CD4-positive, alpha-beta T cell treated with Interleukin-17A for 4 hours (primary cell): ENCODE data around the gene FHIT.
"Not testable (repeated sequence)": the region's sequence is repeated elsewhere in the genome, so short reads cannot be mapped to it uniquely, and the experiment has no call there.

ENCODE experiments used
- DNase-seq: peaks from one replicate; pipeline ENCODE4 v3.0.0-alpha.2; 2020; ENCODE audit warnings: mixed read lengths

Gene FHIT

GRCh38 chr3:60674870-60675269 is 576.4 kb downstream of the FHIT start:
- DNase-seq, result no peak

DNA sequence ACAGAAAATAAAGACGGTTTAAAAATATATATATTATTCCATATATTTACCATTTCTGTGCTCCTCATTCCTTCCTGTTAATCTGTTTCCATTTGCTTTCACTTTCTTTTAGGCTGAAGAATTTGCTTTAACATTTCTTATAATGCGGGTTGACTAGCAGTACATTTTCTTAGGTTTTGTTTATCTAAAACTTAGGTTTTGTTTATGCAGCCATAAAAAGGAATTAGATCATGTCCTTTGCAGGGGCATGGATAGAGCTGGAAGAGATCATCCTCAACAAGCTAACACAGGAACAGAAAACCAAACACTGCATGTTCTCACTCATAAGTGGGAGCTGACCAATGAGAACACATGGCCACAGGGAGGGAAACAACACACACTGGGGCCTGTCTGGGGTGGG is 578.1 kb downstream of the FHIT start:
- DNase-seq, result no peak

DNA sequence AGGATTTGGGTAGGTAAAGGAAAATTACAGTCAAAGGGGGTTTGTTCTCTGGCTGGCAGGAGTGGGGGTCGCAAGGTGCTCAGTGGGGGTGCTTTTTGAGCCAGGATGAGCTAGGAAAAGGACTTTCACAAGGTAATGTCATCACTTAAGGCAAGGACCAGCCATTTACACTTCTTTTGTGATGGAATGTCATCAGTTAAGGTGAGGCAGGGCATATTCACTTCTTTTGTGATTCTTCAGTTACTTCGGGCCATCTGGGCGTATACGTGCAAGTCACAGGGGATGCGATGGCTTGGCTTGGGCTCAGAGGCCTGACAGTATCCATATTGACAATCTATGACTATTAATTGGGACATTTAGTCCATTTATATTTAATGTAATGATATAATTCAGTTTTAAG is 578.9 kb downstream of the FHIT start:
- DNase-seq, result not testable (repeated sequence)

GRCh38 chr3:60669636-60670035 is 581.6 kb downstream of the FHIT start:
- DNase-seq, result no peak

DNA sequence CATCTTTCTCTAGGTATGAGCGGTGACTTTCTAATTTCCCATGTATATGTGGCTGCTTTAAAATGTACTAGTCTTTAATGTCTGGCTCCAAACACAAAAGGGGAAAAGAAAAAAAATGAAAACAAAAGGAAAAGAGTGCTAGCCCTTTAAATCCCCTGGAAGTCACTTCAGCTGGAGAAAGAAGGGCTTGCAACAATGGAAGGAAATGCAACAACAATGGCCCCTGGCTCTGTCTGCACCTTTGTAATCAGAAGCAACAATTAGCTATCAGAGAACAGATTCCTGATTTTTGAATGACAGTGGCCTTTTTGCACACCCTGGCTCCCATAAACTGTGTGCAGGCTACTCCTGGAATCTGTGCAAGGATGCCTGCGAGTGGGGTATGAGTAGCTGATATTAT is 591.2 kb downstream of the FHIT start:
- no peak for DNase-seq

DNA sequence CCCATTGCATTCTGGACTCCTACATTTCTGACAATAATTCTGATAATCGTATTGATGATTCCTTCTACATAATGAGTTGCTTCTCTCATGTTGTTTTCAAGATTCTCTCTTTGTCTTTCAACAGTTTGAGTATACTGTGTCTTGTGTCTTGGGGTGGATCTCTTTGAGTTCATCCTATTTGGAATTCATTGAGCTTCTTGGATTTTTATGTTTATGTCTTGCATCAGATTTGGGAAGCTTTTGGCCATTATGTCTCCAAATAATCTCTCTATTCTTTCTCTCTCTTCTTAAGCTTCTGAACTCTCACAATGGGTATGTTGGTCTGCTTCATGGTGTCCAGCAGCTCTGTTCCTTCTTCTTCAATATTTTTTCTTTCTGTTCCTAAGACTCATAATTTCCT is 592.2 kb downstream of the FHIT start:
- no peak for DNase-seq

GRCh38 chr3:60657972-60658371 is 593.3 kb downstream of the FHIT start:
- no peak for DNase-seq

DNA sequence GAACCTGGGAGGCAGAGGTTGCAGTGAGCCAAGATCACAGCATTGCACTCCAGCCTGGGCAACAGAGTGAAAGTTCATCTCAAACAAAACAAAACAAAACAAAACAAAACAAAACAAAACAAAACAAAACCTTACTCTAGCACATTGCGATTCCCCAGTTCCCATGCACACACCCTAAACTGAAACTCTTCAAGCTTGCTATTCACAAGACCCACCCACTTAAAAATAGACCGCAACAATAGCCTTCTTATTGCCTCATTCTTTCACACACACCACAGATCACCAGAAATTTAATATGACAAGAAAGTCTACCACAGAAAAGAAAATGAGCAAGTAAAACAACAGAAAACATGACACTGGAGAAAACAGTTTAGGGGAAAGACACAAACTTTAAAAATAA is 598.4 kb downstream of the FHIT start:
- DNase-seq, result no peak

- DNase-seq, result no peak
Observed at GRCh38 chr3:60651799-60652198, 599.5 kb downstream of the FHIT start.

- DNase-seq, result no peak
Observed at GRCh38 chr3:60650171-60650570, 601.1 kb downstream of the FHIT start.

DNA sequence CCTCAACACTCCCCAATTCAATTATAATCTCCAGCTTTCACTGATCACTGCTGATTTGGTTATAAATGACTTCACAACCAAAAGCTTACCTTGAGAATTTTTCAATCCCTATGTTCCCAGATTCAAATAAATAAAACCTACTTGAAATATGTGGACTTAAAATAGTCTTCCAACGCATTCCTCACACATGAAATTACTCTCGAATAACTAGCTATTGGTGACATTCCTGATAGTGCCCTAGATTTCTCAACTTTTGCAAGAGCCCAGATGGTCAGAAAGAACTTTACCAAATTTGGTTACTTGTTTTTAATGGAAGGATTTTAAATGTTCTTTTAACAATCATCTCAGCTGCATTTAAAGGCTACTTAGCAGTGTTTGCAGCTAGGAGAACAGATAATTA is 605.5 kb downstream of the FHIT start:
- DNase-seq, result no peak

DNA sequence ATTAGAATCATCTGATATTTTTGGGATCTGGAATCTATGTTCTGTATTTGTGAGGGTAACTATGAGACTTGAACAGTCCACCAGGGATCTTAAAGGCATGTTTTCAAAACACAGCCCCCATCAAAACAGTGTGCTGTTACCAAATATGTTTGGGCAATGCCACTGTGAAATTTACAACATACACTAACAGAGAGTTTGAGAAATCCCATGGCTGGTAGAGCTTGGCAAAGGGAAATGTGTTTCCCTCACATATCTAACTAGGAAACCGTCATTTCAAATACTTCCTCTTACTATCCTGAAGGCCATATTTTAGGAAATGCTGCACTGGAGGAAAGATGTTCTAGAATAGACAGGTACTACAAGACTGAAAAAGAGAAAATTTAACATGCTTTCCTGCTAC is 607.4 kb downstream of the FHIT start:
- no peak for DNase-seq

DNA sequence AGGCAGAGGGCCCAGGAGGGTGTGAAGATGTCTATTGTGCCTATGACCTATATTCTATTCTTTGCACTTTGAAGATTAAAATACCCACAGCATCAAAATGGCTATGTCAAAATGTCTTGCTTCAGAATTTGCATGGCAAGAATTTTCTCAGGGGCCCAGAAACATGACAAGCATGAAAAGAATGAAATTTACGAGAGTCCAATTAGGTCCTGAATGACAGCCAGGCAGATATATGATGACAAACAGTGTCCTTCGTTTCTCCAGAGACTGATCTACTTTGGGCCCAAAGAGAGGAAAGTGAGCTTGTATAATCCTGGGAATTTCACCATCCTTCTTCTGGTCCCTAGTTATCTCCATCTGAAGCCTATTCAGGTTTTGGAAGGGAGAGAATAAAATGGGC is 609.9 kb downstream of the FHIT start:
- DNase-seq, result no peak

DNA sequence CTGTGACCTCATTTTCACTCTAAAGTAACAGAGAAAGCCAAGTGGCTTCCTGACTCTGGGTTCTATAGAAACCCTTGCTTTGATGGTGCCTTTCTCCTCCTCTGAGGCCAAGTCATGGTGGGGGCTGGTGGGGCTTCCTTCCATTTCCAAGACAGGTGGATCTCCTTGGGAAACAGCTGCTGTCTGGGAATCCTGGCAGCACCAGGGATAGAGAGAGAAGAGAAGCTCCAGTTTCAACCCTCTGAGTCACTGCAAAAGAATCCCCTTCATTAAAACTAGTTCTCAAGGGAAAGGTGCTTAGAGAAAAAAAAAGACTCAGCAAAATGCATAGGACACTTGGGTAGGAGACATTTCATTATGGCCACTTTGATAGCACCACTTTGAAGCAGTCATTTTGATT is 614.4 kb downstream of the FHIT start:
- no peak for DNase-seq

GRCh38 chr3:60633644-60634043 is 617.6 kb downstream of the FHIT start:
- no peak for DNase-seq

DNA sequence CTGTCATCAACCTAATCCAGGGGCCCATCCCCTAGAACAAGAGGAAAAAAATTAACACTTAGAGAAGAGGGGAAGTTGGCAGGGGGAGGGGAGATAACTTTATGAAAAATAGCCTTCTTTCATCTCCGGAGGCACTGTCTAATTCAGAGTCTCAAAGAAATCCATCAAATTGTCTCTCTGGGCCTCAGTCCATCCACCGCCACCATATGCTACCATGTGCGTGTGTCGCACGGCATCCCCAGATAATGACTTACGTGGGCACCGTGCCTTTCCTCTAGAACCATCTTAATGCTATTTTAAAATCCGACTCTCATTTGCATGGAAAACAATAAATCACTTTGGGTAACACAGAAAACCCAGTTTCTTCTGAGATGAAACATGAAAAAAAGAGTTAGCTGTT is 619.7 kb downstream of the FHIT start:
- no peak for DNase-seq

DNA sequence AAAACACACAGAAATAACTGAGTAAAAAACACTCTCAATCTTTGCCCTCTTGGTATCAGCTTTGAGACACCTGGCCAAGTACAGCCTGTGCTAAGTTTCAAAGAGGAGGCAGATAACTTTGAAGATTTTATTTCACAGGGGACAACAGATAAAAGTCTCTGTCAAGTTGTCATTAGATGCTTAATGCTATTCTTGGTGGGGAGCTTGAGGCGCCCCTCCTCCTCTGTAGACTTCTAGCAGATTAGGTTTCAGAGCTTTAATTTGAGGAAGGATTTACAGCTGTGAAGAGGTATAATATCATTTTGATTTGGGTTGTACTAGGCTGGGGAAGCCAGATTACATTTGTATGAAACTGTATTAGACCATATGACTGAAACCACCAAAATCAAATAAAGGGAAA is 620.3 kb downstream of the FHIT start:
- no peak for DNase-seq

- DNase-seq, result no peak
Observed at GRCh38 chr3:60629816-60630215, 621.4 kb downstream of the FHIT start.

DNA sequence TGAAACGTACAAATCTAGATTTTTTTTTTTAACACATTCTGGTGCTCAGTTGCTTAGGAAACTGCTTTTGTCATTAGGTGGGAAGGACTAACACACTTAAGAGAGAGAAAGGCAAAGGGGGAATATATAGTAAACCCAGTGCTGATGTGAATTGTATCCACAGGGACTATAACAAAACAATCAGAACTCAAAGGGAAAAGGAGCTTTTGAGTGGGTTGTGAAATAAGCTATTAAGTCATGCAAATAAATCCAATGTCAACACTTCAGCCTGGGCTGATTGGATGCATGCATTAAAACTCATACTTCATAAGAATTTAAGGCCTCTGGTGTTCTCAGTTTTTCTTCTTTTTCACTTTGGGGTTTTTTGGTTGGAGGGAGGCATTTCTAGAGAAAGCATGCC is 628.9 kb downstream of the FHIT start:
- no peak for DNase-seq

GRCh38 chr3:60617188-60617587 is 634.1 kb downstream of the FHIT start:
- DNase-seq, result no peak

- no peak for DNase-seq
Observed at GRCh38 chr3:60613769-60614303, 637.4 kb downstream of the FHIT start.

GRCh38 chr3:60610441-60611112 is 640.7 kb downstream of the FHIT start:
- no peak for DNase-seq

GRCh38 chr3:60609446-60609845 is 641.8 kb downstream of the FHIT start:
- no peak for DNase-seq

DNA sequence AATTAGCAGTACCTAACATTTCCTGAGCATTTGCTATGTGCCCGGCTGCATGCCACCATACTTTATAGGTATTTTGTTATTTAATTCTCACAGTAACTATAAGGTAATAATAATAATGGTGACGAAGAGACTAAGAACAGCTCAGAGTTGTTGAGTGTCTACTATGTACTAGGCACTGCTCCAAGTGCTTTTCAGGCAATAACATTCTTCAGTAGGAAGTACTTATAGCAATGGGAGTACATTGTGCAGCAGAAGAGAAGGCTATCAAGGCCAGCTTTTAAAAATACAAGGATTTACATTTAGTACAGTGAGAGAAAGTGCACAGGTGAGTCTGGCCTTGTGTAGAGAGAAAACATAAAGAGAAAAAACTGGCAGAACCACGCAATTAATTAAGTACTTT is 647.4 kb downstream of the FHIT start:
- DNase-seq, result no peak

GRCh38 chr3:60600848-60601247 is 650.4 kb downstream of the FHIT start:
- no peak for DNase-seq
